ENCODE data around the gene OR51E2.

GRCh38 chr11:4641501-4641900 is 56.2 kb downstream of the OR51E2 start:
- TF ChIP-seq MAX (IDR thresholded peaks at IDR 0.05) = no peak
- no peak for TF ChIP-seq CTCF (IDR thresholded peaks at IDR 0.05; ENCODE audit: control extremely low read depth in 1 of 3, insufficient read depth in 1 of 3, low read depth in 1 of 3, low read length in 3 of 3)
